Spleen (tissue), 7 donors: Measurements from ENCODE around the gene GPHN.

ENCODE experiments used
- CTCF ChIP-seq, 11 experiments: fragments of 200-600 bp in 7 of 11; fragments of 450-650 bp in 4 of 11; sonication (generic) in 4 of 11; IDR thresholded peaks in 8 of 11; conservative IDR thresholded peaks in 3 of 11; 1 replicate in 7 of 11; 2 replicates in 4 of 11; pipeline versions ENCODE4 v1.4.0 to v1.8.0; 2016 to 2021; ENCODE audit warnings: antibody characterized with exemption in 11 of 11, inconsistent platforms in 4 of 11, mild to moderate bottlenecking in 1 of 11
- POLR2A ChIP-seq, 3 donors: fragments of 450-650 bp; IDR thresholded peaks; one replicate each; pipeline ENCODE4 v1.5.1; 2017; ENCODE audit warnings: antibody characterized with exemption in 3 of 3, mild to moderate bottlenecking in 1 of 3
- donor health status: DM: no; HTN: no; CAD: no; lungs with moderate emphysema.
- donor health status: DM: no; HTN: no; CAD: no.
- donor health status: DM: no; HTN: no; CAD: no.

GRCh38 chr14:66601932-66602578, 94.1 kb downstream of the GPHN start:
- TF ChIP-seq POLR2A (IDR thresholded peaks at IDR 0.05) (no peak), CTCF (IDR thresholded peaks at IDR 0.05 in 8 of 11, conservative IDR thresholded peaks at IDR 0.05 in 3 of 11) (no peak)
